C4-2B (cell line): ENCODE data around the gene CA11.

Experiments
- ZFX ChIP-seq: fragments of 450-650 bp; IDR thresholded peaks from 2 replicates; pipeline ENCODE4 v1.6.1; 2017
- TF ChIP-seq, protein P1 (sequence below): fragments of 450-650 bp; conservative IDR thresholded peaks from 2 replicates; pipeline ENCODE4 v1.5.1; 2017; ENCODE audit warnings: mild to moderate bottlenecking

DNA sequence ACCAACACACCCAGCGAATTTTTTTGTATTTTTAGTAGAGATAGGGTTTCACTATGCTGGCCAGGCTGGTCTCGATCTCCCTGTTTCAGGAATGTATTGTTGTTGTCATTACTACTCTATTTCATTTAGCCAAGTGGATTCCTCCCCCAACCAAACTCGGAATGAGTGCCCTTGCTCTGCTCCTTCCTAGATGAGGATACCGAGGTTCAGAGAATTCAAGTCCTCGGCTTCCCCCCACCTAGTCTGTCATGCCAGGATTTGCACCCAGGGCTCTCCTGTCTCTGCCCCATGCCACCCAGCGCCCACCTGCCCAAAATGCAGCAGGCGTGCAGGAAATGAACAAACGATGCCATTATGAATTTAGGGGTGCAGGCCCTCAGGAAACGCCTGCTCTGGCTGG is 43.0 kb downstream of the CA11 start:
- TF ChIP-seq, protein P1, sequence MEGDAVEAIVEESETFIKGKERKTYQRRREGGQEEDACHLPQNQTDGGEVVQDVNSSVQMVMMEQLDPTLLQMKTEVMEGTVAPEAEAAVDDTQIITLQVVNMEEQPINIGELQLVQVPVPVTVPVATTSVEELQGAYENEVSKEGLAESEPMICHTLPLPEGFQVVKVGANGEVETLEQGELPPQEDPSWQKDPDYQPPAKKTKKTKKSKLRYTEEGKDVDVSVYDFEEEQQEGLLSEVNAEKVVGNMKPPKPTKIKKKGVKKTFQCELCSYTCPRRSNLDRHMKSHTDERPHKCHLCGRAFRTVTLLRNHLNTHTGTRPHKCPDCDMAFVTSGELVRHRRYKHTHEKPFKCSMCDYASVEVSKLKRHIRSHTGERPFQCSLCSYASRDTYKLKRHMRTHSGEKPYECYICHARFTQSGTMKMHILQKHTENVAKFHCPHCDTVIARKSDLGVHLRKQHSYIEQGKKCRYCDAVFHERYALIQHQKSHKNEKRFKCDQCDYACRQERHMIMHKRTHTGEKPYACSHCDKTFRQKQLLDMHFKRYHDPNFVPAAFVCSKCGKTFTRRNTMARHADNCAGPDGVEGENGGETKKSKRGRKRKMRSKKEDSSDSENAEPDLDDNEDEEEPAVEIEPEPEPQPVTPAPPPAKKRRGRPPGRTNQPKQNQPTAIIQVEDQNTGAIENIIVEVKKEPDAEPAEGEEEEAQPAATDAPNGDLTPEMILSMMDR, result no peak
- no peak for TF ChIP-seq ZFX
